ENCODE results near the gene SMARCA4. TPM values are rescaled to one million over a fixed set of nuclear protein-coding genes. Genes with fewer than 3 reads are reported as not detected.
"Not testable (repeated sequence)": the region's sequence is repeated elsewhere in the genome, so short reads cannot be mapped to it uniquely, and the experiment has no call there.

The SMARCA4 gene
- total RNA-seq, 2 experiments from 2014 or later = 102 to 116 TPM

- ChIA-PET POLR2A (no interaction called here), CTCF (interaction anchor here (0.7 to 1.2 kb wide), 2 partner anchors 45 to 82 kb away, joined by 3 read pairs; no protein-coding TSS in a partner anchor)
- H3K9me3 Mint-ChIP-seq (ENCODE audit: low read depth) = no peaks in the 10 kb centered on the region
- H3K4me3 Mint-ChIP-seq = no peak overlapping the region
- peaks cover 9% of the 10 kb centered on the region for H3K36me3 Mint-ChIP-seq (ENCODE audit: low read depth)
- intact Hi-C loops (cut with DNase I, micrococcal nuclease) = no loop called here
- DNase-seq (no peak), ATAC-seq (no peak)
- H3K27me3 Mint-ChIP-seq = no peaks in the 10 kb centered on the region
- peaks cover 14% of the 10 kb centered on the region for H3K4me1 Mint-ChIP-seq
- no peak overlapping the region for H3K27ac Mint-ChIP-seq
Observed at GRCh38 chr19:10983026-10983425, 22.2 kb downstream of the SMARCA4 start.

- Mint-ChIP-seq H3K27ac (no peak overlapping the region), H3K9me3 (ENCODE audit: low read depth) (no peaks in the 10 kb centered on the region), H3K36me3 (ENCODE audit: low read depth) (peaks cover 14% of the 10 kb centered on the region), H3K4me3 (no peak overlapping the region), H3K4me1 (peaks cover 10% of the 10 kb centered on the region), H3K27me3 (no peaks in the 10 kb centered on the region)
- POLR2A ChIA-PET = no interaction called here
- ATAC-seq (no peak), DNase-seq (no peak)
- intact Hi-C loops (cut with DNase I, micrococcal nuclease) = no loop called here
- CTCF ChIA-PET = interaction anchor here (0.6 to 0.8 kb wide), 2 partner anchors 120 to 142 kb away, joined by 3 read pairs; no protein-coding TSS in a partner anchor
Observed at GRCh38 chr19:10984166-10984735, 23.4 kb downstream of the SMARCA4 start.

GRCh38 chr19:10985502-10985901, 24.7 kb downstream of the SMARCA4 start:
- CTCF ChIA-PET = no interaction called here
- no peak overlapping the region for H3K27ac Mint-ChIP-seq
- peaks cover 17% of the 10 kb centered on the region for H3K36me3 Mint-ChIP-seq (ENCODE audit: low read depth)
- H3K27me3 Mint-ChIP-seq = no peaks in the 10 kb centered on the region
- intact Hi-C loops (cut with DNase I, micrococcal nuclease) = no loop called here
- no peak overlapping the region for H3K4me3 Mint-ChIP-seq
- DNase-seq (no peak), ATAC-seq (no peak)
- peaks cover 3% of the 10 kb centered on the region for H3K4me1 Mint-ChIP-seq
- POLR2A ChIA-PET = no interaction called here
- no peaks in the 10 kb centered on the region for H3K9me3 Mint-ChIP-seq (ENCODE audit: low read depth)

GRCh38 chr19:10986301-10987127, 25.7 kb downstream of the SMARCA4 start:
- DNase-seq (no peak), ATAC-seq (no peak)
- H3K9me3 Mint-ChIP-seq (ENCODE audit: low read depth) = no peaks in the 10 kb centered on the region
- ChIA-PET CTCF (interaction anchor here (0.5 to 1.4 kb wide), 2 partner anchors 9 to 395 kb away, joined by 3 read pairs; no protein-coding TSS in a partner anchor), POLR2A (interaction anchor here (0.6 kb wide), 1 partner anchor 92 kb away, joined by 3 read pairs; no protein-coding TSS in a partner anchor)
- no peak overlapping the region for H3K27ac Mint-ChIP-seq
- H3K36me3 Mint-ChIP-seq (ENCODE audit: low read depth) = peaks cover 24% of the 10 kb centered on the region
- peaks cover 2% of the 10 kb centered on the region for H3K4me1 Mint-ChIP-seq
- H3K27me3 Mint-ChIP-seq = no peaks in the 10 kb centered on the region
- no peak overlapping the region for H3K4me3 Mint-ChIP-seq
- intact Hi-C loops (cut with DNase I, micrococcal nuclease) = no loop called here

GRCh38 chr19:10987571-10988297, 26.9 kb downstream of the SMARCA4 start:
- intact Hi-C loops (cut with DNase I, micrococcal nuclease) = no loop called here
- Mint-ChIP-seq H3K36me3 (ENCODE audit: low read depth) (peaks cover 26% of the 10 kb centered on the region), H3K4me1 (peaks cover 4% of the 10 kb centered on the region), H3K4me3 (no peak overlapping the region), H3K27me3 (no peaks in the 10 kb centered on the region), H3K27ac (no peak overlapping the region), H3K9me3 (ENCODE audit: low read depth) (no peaks in the 10 kb centered on the region)
- ATAC-seq = no peak
- no peak for DNase-seq
- ChIA-PET POLR2A (interaction anchor here (0.6 kb wide), 1 partner anchor 93 kb away, joined by 3 read pairs; no protein-coding TSS in a partner anchor), CTCF (no interaction called here)

- intact Hi-C loops (cut with DNase I, micrococcal nuclease) = no loop called here
- H3K27ac Mint-ChIP-seq = no peak overlapping the region
- ATAC-seq (no peak), DNase-seq (no peak)
- peaks cover 26% of the 10 kb centered on the region for H3K36me3 Mint-ChIP-seq (ENCODE audit: low read depth)
- no peak overlapping the region for H3K4me3 Mint-ChIP-seq
- POLR2A ChIA-PET = no interaction called here
- CTCF ChIA-PET = no interaction called here
- no peaks in the 10 kb centered on the region for H3K27me3 Mint-ChIP-seq
- no peaks in the 10 kb centered on the region for H3K9me3 Mint-ChIP-seq (ENCODE audit: low read depth)
- peaks cover 4% of the 10 kb centered on the region for H3K4me1 Mint-ChIP-seq
Observed at GRCh38 chr19:10988380-10988779, 27.6 kb downstream of the SMARCA4 start.

GRCh38 chr19:10988921-10989320, 28.1 kb downstream of the SMARCA4 start:
- ChIA-PET POLR2A (no interaction called here), CTCF (interaction anchor here (1.6 kb wide), 1 partner anchor 47 kb away, joined by 4 read pairs; no protein-coding TSS in a partner anchor)
- intact Hi-C loops (cut with DNase I, micrococcal nuclease) = no loop called here
- ATAC-seq (no peak), DNase-seq (no peak)
- H3K27ac Mint-ChIP-seq = no peak overlapping the region
- H3K4me3 Mint-ChIP-seq = no peak overlapping the region
- H3K9me3 Mint-ChIP-seq (ENCODE audit: low read depth) = no peaks in the 10 kb centered on the region
- no peaks in the 10 kb centered on the region for H3K27me3 Mint-ChIP-seq
- peaks cover 26% of the 10 kb centered on the region for H3K36me3 Mint-ChIP-seq (ENCODE audit: low read depth)
- H3K4me1 Mint-ChIP-seq = peaks cover 4% of the 10 kb centered on the region

GRCh38 chr19:10991076-10991475, 30.2 kb downstream of the SMARCA4 start:
- Mint-ChIP-seq H3K4me3 (no peak overlapping the region), H3K27ac (no peak overlapping the region), H3K4me1 (peaks cover 4% of the 10 kb centered on the region), H3K36me3 (ENCODE audit: low read depth) (peaks cover 31% of the 10 kb centered on the region), H3K27me3 (no peaks in the 10 kb centered on the region), H3K9me3 (ENCODE audit: low read depth) (no peaks in the 10 kb centered on the region)
- CTCF ChIA-PET = interaction anchor here (0.6 kb wide), 2 partner anchors 36 to 302 kb away, joined by 3 read pairs; no protein-coding TSS in a partner anchor
- ATAC-seq (no peak), DNase-seq (no peak)
- intact Hi-C loops (cut with DNase I, micrococcal nuclease) = no loop called here
- POLR2A ChIA-PET = no interaction called here

- peak; percentile 55 for ATAC-seq
- peaks cover 4% of the 10 kb centered on the region for H3K4me1 Mint-ChIP-seq
- no peaks in the 10 kb centered on the region for H3K27me3 Mint-ChIP-seq
- POLR2A ChIA-PET = no interaction called here
- DNase-seq = peak; percentile 16
- CTCF ChIA-PET = interaction anchor here (0.6 kb wide), 1 partner anchor 301 kb away, joined by 3 read pairs; no protein-coding TSS in a partner anchor
- intact Hi-C loops (cut with DNase I, micrococcal nuclease) = no loop called here
- H3K27ac Mint-ChIP-seq = no peak overlapping the region
- H3K36me3 Mint-ChIP-seq (ENCODE audit: low read depth) = peaks cover 33% of the 10 kb centered on the region
- H3K9me3 Mint-ChIP-seq (ENCODE audit: low read depth) = no peaks in the 10 kb centered on the region
- H3K4me3 Mint-ChIP-seq = no peak overlapping the region
Observed at GRCh38 chr19:10991521-10992081, 30.8 kb downstream of the SMARCA4 start.

- H3K27ac Mint-ChIP-seq; POLR2A ChIA-PET; intact Hi-C loops (cut with DNase I, micrococcal nuclease); H3K4me3 Mint-ChIP-seq; CTCF ChIA-PET; H3K9me3 Mint-ChIP-seq (ENCODE audit: low read depth); H3K27me3 Mint-ChIP-seq; ATAC-seq; H3K4me1 Mint-ChIP-seq; DNase-seq: not testable (repeated sequence)
- peaks cover 36% of the 10 kb centered on the region for H3K36me3 Mint-ChIP-seq (ENCODE audit: low read depth)
Observed at GRCh38 chr19:10992174-10992573, 31.3 kb downstream of the SMARCA4 start.

- H3K36me3 Mint-ChIP-seq (ENCODE audit: low read depth) = peaks cover 25% of the 10 kb centered on the region
- intact Hi-C loops (cut with DNase I, micrococcal nuclease) = no loop called here
- H3K4me1 Mint-ChIP-seq = peaks cover 4% of the 10 kb centered on the region
- DNase-seq = no peak
- no peaks in the 10 kb centered on the region for H3K27me3 Mint-ChIP-seq
- ChIA-PET CTCF (interaction anchor here (1.5 kb wide), 1 partner anchor 10 kb away, joined by 3 read pairs; no protein-coding TSS in a partner anchor), POLR2A (interaction anchor here (0.7 kb wide), 1 partner anchor 40 kb away, joined by 4 read pairs; no protein-coding TSS in a partner anchor)
- ATAC-seq = no peak
- no peak overlapping the region for H3K27ac Mint-ChIP-seq
- no peak overlapping the region for H3K4me3 Mint-ChIP-seq
- no peaks in the 10 kb centered on the region for H3K9me3 Mint-ChIP-seq (ENCODE audit: low read depth)
Observed at GRCh38 chr19:10995926-10996600, 35.2 kb downstream of the SMARCA4 start.
